Spleen (tissue), 11 donors: ENCODE measurements around the gene CCIN. TPM values are rescaled to one million over a fixed set of nuclear protein-coding genes. Genes with fewer than 3 reads are reported as not detected.

ENCODE experiments used
- DNase-seq: peaks from one replicate; pipeline ENCODE4 v3.0.0-alpha.2; 2020
- H3K27ac ChIP-seq, 8 donors: fragments of 200-600 bp; sonication (generic) in 7 of 8; 1 replicate in 4 of 8; 2 replicates in 4 of 8; pipeline versions ENCODE4 v1.5.0 to v1.8.0; 2016 to 2021; ENCODE audit warnings: inconsistent platforms in 4 of 8, mild to moderate bottlenecking in 4 of 8, moderate library complexity in 1 of 8
- H3K27me3 ChIP-seq, 7 donors: fragments of 200-600 bp; sonication (generic) in 6 of 7; replicated peaks in 1 of 7; 1 replicate in 4 of 7; 2 replicates in 3 of 7; pipeline versions ENCODE4 v1.5.0 to v1.8.0; 2016 to 2021; ENCODE audit warnings: inconsistent platforms in 3 of 7, mild to moderate bottlenecking in 1 of 7
- H3K36me3 ChIP-seq, 6 donors: fragments of 200-600 bp; sonication (generic) in 5 of 6; 1 replicate in 4 of 6; 2 replicates in 2 of 6; pipeline versions ENCODE4 v1.5.0 to v1.8.0; 2016 to 2021; ENCODE audit warnings: inconsistent platforms in 2 of 6
- H3K4me1 ChIP-seq, 6 donors: fragments of 200-600 bp; sonication (generic) in 5 of 6; 1 replicate in 3 of 6; 2 replicates in 3 of 6; pipeline versions ENCODE4 v1.5.0 to v1.8.0; 2016 to 2021; ENCODE audit warnings: inconsistent platforms in 3 of 6
- H3K4me3 ChIP-seq, 8 donors: fragments of 200-600 bp; sonication (generic) in 7 of 8; 1 replicate in 4 of 8; 2 replicates in 4 of 8; pipeline versions ENCODE4 v1.5.0 to v1.8.0; 2016 to 2021; ENCODE audit warnings: inconsistent platforms in 4 of 8, mild to moderate bottlenecking in 4 of 8, moderate library complexity in 2 of 8
- H3K9me3 ChIP-seq, 8 donors: fragments of 200-600 bp; sonication (generic) in 7 of 8; 1 replicate in 4 of 8; 2 replicates in 4 of 8; pipeline versions ENCODE4 v1.5.0 to v1.8.0; 2016 to 2021; ENCODE audit warnings: inconsistent platforms in 4 of 8
- POLR2A ChIP-seq, 3 donors: fragments of 450-650 bp; IDR thresholded peaks; one replicate each; pipeline ENCODE4 v1.5.1; 2017; ENCODE audit warnings: antibody characterized with exemption in 3 of 3, mild to moderate bottlenecking in 1 of 3
- POLR2AphosphoS5 ChIP-seq, 3 donors: sonication (generic); formaldehyde crosslinking; IDR thresholded peaks; one replicate each; pipeline ENCODE4 v1.5.1; 2017; ENCODE audit warnings: antibody characterized with exemption in 3 of 3
- WGBS, 5 donors: extraction: QIAGEN DNeasy Blood & Tissue Kit in 3 of 5; methylation state at CpG; one replicate each; pipeline versions ENCODE4 v1.1.5 to v1.1.7; 2013 to 2018; 5-methylcytosine and 5-hydroxymethylcytosine counted together
- intact Hi-C: fragments of 100-400 bp; cut with DNase I; formaldehyde crosslinking; loops from one replicate; pipeline ENCODE4 v1.15.0; 2023; ENCODE audit warnings: low total_unique reads
- polyA plus RNA-seq, 3 donors: library from polyadenylated mRNA; stranded (reverse); fragments of 200-250 nt; gene quantifications; one replicate each; pipeline ENCODE4 v1.2.1, GENCODE V29; 2013
- total RNA-seq, 7 donors: library from RNA; depleted of rRNA in 3 of 7; stranded (reverse); fragments of >200 nt in 3 of 7; fragmentation: NEBNext Ultra II Directional in 4 of 7; extraction: Animal tissue kit (Norgen Biotek cat#: 25700) in 4 of 7; gene quantifications; one replicate each; pipeline versions ENCODE4 v1.1.0 to v1.2.1, GENCODE V29; 2016 to 2021
- TF ChIP-seq, protein P1 (sequence below), 11 experiments: fragments of 200-600 bp in 7 of 11; fragments of 450-650 bp in 4 of 11; sonication (generic) in 4 of 11; IDR thresholded peaks in 8 of 11; conservative IDR thresholded peaks in 3 of 11; 1 replicate in 7 of 11; 2 replicates in 4 of 11; pipeline versions ENCODE4 v1.4.0 to v1.8.0; 2016 to 2021; ENCODE audit warnings: antibody characterized with exemption in 11 of 11, inconsistent platforms in 4 of 11, mild to moderate bottlenecking in 1 of 11
- donor health status: healthy with polysubstance abuse.
- donor health status: DM: no; HTN: no; CAD: no; lungs with moderate emphysema.
- donor health status: DM: no; HTN: no; CAD: no.
- donor health status: Bipolar disorder and iron deficiency.
- donor health status: healthy.
- donor health status: DM: no; HTN: no; CAD: no.
- donor health status: DM: yes; HTN: yes; CAD: no.

CCIN gene
- total and polyA plus RNA-seq, 10 donors, result 0.03 to 1.0 (median 0.13) TPM; not detected in 3

DNA sequence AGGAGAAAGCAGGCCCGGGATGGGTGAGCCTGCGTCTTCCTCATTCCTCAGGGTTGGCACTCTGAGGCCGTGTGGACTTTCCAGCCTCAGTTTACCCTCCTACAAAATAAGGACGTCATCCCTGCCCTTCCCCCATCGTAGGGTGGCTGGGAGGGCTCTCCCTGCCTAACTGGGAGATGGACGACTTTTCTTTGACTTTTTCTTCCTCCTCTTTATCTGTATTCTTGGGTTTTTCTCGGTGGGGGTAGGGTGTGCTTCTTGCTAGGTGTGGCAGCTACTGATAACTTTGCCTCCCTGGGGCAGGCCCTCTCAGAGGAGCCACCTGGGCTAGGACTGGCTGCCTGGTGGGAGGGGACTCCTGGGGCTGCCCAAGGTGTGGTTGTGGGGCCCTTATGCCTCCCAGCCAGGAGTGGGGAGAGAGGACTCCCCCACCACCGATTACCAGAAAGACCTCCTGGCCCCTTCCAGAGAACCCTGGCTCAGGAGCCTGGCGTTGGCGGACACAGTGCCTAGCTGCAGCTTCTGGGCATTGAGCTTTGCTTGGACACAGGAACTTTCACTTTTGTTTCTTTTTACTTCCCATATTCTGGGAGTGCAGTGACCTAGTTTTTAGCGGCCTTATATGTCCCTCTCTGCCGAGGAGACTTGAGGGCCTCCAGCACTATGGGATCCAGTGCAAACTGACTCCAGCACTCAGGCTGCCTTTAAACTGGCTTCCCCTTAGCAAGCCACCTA lies 26.5 kb upstream of the CCIN start:
- WGBS, 5 donors, result 33 to 45% (median 39%) methylated on average over 12 of the region's 12 CpGs
- peaks cover 57 to 100% (median 88%) of the 10 kb centered on the region in 6 donors for H3K4me1 ChIP-seq
- H3K27ac ChIP-seq, result peak overlapping the region; percentile 74 to 95 (median 90)
- DNase-seq, result peak; percentile 84
- no peak for TF ChIP-seq POLR2A (IDR thresholded peaks at IDR 0.05)
- TF ChIP-seq, protein P1, sequence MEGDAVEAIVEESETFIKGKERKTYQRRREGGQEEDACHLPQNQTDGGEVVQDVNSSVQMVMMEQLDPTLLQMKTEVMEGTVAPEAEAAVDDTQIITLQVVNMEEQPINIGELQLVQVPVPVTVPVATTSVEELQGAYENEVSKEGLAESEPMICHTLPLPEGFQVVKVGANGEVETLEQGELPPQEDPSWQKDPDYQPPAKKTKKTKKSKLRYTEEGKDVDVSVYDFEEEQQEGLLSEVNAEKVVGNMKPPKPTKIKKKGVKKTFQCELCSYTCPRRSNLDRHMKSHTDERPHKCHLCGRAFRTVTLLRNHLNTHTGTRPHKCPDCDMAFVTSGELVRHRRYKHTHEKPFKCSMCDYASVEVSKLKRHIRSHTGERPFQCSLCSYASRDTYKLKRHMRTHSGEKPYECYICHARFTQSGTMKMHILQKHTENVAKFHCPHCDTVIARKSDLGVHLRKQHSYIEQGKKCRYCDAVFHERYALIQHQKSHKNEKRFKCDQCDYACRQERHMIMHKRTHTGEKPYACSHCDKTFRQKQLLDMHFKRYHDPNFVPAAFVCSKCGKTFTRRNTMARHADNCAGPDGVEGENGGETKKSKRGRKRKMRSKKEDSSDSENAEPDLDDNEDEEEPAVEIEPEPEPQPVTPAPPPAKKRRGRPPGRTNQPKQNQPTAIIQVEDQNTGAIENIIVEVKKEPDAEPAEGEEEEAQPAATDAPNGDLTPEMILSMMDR (IDR thresholded peaks at IDR 0.05 in 8 of 11, conservative IDR thresholded peaks at IDR 0.05 in 3 of 11), result no peak
- TF ChIP-seq POLR2AphosphoS5 (IDR thresholded peaks at IDR 0.05), result peak; percentile 29 to 57 (median 51)
- H3K36me3 ChIP-seq, result peaks cover 0 to 16% (median 0%) of the 10 kb centered on the region in 6 donors
- H3K9me3 ChIP-seq, result peaks cover 0 to 9% (median 0%) of the 10 kb centered on the region in 8 donors
- peak overlapping the region in 7 of 8 donors; percentile 8 to 67 (median 29) for H3K4me3 ChIP-seq
- no peaks in the 10 kb centered on the region for H3K27me3 ChIP-seq
- intact Hi-C loops, result no loop called here

DNA sequence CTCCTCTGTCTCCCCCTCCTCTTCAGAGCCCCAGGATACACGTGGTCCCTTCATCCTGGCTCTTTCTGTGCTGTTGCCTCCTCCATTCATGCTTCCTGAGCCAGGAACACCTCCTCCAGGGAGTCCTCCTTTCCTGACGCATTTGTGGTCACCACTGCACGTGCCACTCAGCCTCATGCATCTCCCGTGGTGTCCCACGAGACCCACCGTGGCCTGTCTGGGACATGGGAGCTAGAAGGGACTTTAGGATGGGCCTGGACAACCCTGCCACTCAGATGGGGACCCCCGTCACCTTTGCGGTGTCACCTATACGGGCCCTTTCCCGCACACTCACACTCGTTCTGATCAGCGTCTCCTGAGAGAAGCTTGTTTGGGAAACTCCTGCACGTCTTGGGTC lies 25.9 kb upstream of the CCIN start:
- no peak for DNase-seq
- intact Hi-C loops, result no loop called here
- Histone ChIP-seq H3K27ac (peak overlapping the region; percentile 74 to 95 (median 90)), H3K36me3 (peaks cover 0 to 22% (median 0%) of the 10 kb centered on the region in 6 donors), H3K27me3 (no peaks in the 10 kb centered on the region), H3K9me3 (peaks cover 0 to 9% (median 0%) of the 10 kb centered on the region in 8 donors), H3K4me1 (peaks cover 60 to 100% (median 88%) of the 10 kb centered on the region in 6 donors), H3K4me3 (peak overlapping the region in 7 of 8 donors; percentile 8 to 67 (median 29))
- WGBS, 5 donors, result 60 to 68% (median 63%) methylated on average over 13 of the region's 13 CpGs
- TF ChIP-seq POLR2A (IDR thresholded peaks at IDR 0.05) (no peak), POLR2AphosphoS5 (IDR thresholded peaks at IDR 0.05) (no peak)
- TF ChIP-seq, protein P1 (IDR thresholded peaks at IDR 0.05 in 8 of 11, conservative IDR thresholded peaks at IDR 0.05 in 3 of 11), result no peak

DNA sequence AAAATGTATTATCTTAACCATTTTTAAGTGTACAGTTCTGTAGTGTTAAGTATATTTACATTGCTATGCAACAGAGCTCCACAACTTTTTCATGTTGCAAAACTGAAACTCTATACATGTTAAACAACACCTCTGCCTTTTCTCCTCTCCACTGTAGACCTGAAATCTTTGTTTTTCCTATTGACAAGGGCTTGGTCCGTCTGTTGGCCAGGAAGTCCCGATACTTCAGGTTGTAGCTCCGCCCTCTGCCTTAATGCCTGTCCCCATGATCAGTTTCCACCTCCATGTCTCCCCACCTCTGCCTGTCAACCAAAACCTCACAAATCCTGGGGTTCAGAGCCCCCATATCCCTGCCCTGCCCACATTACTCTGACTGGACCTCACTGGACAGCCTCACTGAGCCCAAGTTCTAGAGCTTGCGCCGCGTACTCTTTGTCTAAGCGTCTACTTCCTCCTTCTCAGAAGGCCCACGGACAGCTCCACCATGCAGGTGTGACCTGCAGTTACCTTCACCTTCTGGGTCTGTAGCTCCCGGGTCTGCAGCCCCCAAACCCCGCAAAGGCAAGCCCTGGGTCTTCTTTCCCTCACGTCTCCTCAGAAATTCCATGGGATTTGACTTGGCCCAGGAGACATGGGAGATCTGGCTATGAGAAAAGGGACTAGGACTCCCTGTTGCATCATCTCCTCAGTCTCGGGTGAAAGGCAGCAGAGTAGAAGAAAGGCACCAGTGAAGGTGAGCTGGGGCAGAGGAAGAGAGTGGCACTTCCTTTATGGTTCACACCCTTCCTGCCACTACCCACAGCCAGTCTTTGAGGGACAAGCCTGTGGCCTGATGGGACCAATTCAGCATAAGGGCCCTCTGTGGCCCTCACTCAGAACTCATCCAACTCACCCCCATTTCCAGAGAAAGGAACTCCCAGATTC lies 24.6 kb upstream of the CCIN start:
- intact Hi-C loops, result no loop called here

More for the DNA sequence above, 24.6 kb upstream of the CCIN start:
- Histone ChIP-seq H3K4me3 (peak overlapping the region; percentile 3 to 67 (median 26)), H3K4me1 (peaks cover 67 to 100% (median 88%) of the 10 kb centered on the region in 6 donors), H3K9me3 (peaks cover 0 to 9% (median 0%) of the 10 kb centered on the region in 8 donors), H3K36me3 (peaks cover 0 to 27% (median 0%) of the 10 kb centered on the region in 6 donors), H3K27me3 (no peaks in the 10 kb centered on the region), H3K27ac (peak overlapping the region; percentile 74 to 95 (median 90))
- WGBS, 5 donors, result 39 to 54% (median 47%) methylated on average over 12 of the region's 12 CpGs
- peak in 2 of 3 donors; percentile 49 to 81 for TF ChIP-seq POLR2AphosphoS5 (IDR thresholded peaks at IDR 0.05)
- TF ChIP-seq, protein P1 (IDR thresholded peaks at IDR 0.05 in 8 of 11, conservative IDR thresholded peaks at IDR 0.05 in 3 of 11), result no peak
- DNase-seq, result peak; percentile 87
